ENCODE measurements around the gene RSAD1. TPM values are rescaled to one million over a fixed set of nuclear protein-coding genes. Genes with fewer than 3 reads are reported as not detected.
A peak's percentile ranks its signal among the peaks of the same experiment; 100 is the strongest.

Gene RSAD1
- total RNA-seq, 6 donors from 2014 or later: 26.8 to 47.3 (median 34.9) TPM

- DNase-seq (no peak), ATAC-seq (ENCODE audit: low FRiP score in 2 of 2) (no peak)
- Histone ChIP-seq H3K27ac (peak overlapping the region; percentile 64 to 85 (median 78)), H3K9me3 (no peaks in the 10 kb centered on the region), H3K27me3 (no peaks in the 10 kb centered on the region), H3K4me1 (peaks cover 6 to 16% (median 9%) of the 10 kb centered on the region in 4 donors), H3K4me3 (peak overlapping the region; percentile 69 to 77 (median 74)), H3K36me3 (no peaks in the 10 kb centered on the region)
- no peak for TF ChIP-seq CTCF (IDR thresholded peaks at IDR 0.05)
- no peak for TF ChIP-seq EP300 (IDR thresholded peaks at IDR 0.05)
- no peak for TF ChIP-seq POLR2AphosphoS5 (IDR thresholded peaks at IDR 0.05)
- no peak for TF ChIP-seq POLR2A (IDR thresholded peaks at IDR 0.05)
- WGBS, 2 donors: 35 to 58% methylated on average over 22 to 23 of the region's 32 CpGs
Observed at GRCh38 chr17:50508573-50509460, 30.2 kb downstream of the RSAD1 start.

GRCh38 chr17:50511058-50511457 lies 32.4 kb downstream of the RSAD1 start:
- DNase-seq: no peak
- Histone ChIP-seq H3K27ac (no peak overlapping the region), H3K36me3 (no peaks in the 10 kb centered on the region), H3K9me3 (no peaks in the 10 kb centered on the region), H3K4me3 (no peak overlapping the region), H3K4me1 (peaks cover 6 to 16% (median 9%) of the 10 kb centered on the region in 4 donors), H3K27me3 (no peaks in the 10 kb centered on the region)
- WGBS, 2 donors: 45 to 48% methylated on average over 3 of the region's 3 CpGs
- no peak for ATAC-seq (ENCODE audit: low FRiP score in 2 of 2)
- TF ChIP-seq POLR2A (IDR thresholded peaks at IDR 0.05) (no peak), POLR2AphosphoS5 (IDR thresholded peaks at IDR 0.05) (no peak), CTCF (IDR thresholded peaks at IDR 0.05) (no peak), EP300 (IDR thresholded peaks at IDR 0.05) (no peak)

GRCh38 chr17:50513495-50513894 lies 34.8 kb downstream of the RSAD1 start:
- Histone ChIP-seq H3K27me3 (no peaks in the 10 kb centered on the region), H3K9me3 (no peaks in the 10 kb centered on the region), H3K4me1 (peaks cover 6 to 8% (median 7%) of the 10 kb centered on the region in 4 donors), H3K27ac (no peak overlapping the region), H3K36me3 (no peaks in the 10 kb centered on the region), H3K4me3 (no peak overlapping the region)
- 64 to 80% methylated on average over 4 of the region's 4 CpGs for WGBS, 2 donors
- TF ChIP-seq EP300 (IDR thresholded peaks at IDR 0.05) (no peak), POLR2AphosphoS5 (IDR thresholded peaks at IDR 0.05) (no peak), CTCF (IDR thresholded peaks at IDR 0.05) (no peak), POLR2A (IDR thresholded peaks at IDR 0.05) (no peak)
- ATAC-seq (ENCODE audit: low FRiP score in 2 of 2) (no peak), DNase-seq (no peak)

- ATAC-seq (ENCODE audit: low FRiP score in 2 of 2) (no peak), DNase-seq (no peak)
- Histone ChIP-seq H3K27ac (no peak overlapping the region), H3K4me3 (no peak overlapping the region), H3K36me3 (no peaks in the 10 kb centered on the region), H3K4me1 (no peaks in the 10 kb centered on the region), H3K9me3 (no peaks in the 10 kb centered on the region), H3K27me3 (no peaks in the 10 kb centered on the region)
- TF ChIP-seq POLR2AphosphoS5 (IDR thresholded peaks at IDR 0.05) (no peak), CTCF (IDR thresholded peaks at IDR 0.05) (no peak), POLR2A (IDR thresholded peaks at IDR 0.05) (no peak), EP300 (IDR thresholded peaks at IDR 0.05) (no peak)
- 74 to 80% methylated on average over 3 of the region's 3 CpGs for WGBS, 2 donors
Observed at GRCh38 chr17:50514388-50514787, 35.7 kb downstream of the RSAD1 start.
